Activated CD4-positive, alpha-beta T cell treated with anti-CD3 and anti-CD28 coated beads, Interleukin-2, amount 50 U/mL, for 4 hours (primary cell): Measurements from ENCODE around the gene MT1A.

ENCODE experiments used
- DNase-seq, 2 experiments: peaks; one replicate each; pipeline ENCODE4 v3.0.0-alpha.2; 2020

The MT1A gene

DNA sequence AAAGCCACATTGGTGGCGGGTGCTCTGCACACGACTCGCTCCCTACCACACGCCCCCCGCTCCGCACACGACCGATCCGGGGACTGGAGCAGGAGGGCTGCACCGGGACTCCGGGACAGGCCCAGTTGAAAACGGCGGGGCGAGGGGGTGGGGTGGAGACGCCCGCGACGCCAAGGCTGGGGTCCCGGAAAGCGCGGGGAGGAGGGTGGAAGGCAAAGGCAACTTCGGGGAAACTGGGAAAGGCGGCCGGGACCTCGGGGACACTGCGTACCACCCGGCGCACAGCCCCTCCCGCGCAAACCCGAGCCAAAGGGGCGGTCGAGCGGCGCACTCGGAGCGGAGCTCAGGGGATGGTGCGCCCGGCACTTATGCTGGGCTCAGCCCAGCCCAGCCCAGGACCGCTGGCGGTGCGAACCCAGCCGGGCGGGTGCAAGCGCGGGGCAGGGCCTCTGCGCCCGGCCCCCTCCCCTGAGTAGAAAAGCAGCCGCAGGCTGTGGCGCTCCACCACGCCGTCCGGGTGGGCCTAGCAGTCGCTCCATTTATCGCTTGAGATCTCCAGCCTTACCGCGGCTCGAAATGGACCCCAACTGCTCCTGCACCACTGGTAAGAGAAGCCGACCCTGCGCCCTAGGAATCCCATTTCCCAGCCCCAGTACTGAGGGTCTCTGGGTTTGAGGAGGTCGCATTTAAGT, 6.2 kb upstream of the MT1A start, which contains the start of gene MT1M:
MT1M (plus strand) TSS at position 504 of the 692 bp plus-strand sequence; CDS start at position 577, 73 bp downstream.
- DNase-seq, result no peak

DNA sequence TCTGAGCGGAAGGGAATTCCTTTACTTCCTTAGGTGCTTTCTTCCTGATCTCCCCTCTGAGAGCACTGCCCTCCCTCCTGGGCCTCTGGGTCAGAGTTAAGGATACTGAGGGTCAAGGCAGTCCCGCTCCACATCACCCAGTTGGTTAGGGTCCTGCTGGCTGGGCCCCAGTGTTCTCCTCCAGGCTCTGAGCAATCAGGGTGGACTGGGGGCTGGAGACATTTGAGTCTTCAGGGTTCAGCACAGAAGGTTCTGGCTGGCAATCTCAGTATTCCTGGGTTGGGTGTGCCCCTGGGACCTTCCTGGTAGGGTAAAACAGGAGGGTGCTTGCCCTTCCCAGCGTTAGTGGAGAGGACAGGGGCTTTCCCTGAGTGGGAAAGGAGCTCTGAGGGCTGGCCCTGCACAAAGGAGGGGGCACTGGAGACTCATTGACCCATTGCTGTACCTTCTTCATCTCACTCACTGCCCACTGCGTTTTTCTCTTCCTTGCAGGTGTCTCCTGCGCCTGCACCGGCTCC, 5.6 kb upstream of the MT1A start:
- no peak for DNase-seq

DNA sequence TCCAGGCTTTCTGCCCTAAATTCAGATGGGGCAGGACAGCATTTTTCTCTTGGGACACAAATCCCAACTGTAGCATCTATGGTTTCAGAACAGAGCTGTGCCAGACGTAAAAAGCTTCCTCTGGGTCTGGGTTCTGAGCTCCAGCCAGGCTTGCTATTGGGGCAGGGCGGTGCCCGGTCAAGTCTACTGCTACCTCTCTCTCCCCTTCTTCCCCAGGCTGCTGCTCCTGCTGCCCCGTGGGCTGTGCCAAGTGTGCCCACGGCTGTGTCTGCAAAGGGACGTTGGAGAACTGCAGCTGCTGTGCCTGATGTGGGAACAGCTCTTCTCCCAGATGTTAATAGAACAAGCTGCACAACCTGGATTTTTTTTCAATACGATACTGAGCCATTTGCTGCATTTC, 4.9 kb upstream of the MT1A start:
- no peak for DNase-seq

DNA sequence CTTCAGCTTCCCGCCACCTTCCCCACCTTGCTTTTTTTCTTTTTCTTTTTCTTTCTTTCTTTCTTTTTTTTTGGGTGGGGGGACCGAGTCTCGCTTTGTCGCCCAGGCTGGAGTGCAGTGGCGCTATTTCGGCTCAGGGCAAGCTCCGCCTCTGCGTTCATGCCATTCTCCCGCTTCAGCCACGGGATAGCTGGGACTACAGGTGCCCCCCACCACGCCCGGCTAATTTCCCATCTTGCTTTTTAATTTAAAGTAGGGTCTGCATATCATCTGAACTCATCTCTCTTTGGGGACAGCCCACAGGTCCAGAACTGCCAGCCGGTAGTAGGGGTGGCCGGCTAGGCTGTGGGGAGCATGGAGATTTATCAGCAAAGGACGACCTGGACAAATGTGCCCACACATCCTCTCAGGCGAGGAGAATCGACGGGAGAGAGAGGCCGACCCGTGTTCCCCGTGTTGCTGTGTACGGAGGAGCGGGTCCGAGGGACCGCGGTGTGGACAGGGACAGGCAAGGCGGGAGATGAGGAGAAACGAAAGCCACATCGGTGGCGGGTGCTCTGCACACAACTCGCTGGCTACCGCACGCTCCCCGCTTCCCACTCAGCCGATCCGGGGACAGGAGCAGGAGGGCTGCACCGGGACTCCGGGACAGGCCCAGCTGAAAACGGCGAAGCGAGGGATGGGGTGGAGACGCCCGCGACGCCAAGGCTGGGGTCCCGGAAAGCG, 3.6 kb upstream of the MT1A start:
- no peak for DNase-seq

DNA sequence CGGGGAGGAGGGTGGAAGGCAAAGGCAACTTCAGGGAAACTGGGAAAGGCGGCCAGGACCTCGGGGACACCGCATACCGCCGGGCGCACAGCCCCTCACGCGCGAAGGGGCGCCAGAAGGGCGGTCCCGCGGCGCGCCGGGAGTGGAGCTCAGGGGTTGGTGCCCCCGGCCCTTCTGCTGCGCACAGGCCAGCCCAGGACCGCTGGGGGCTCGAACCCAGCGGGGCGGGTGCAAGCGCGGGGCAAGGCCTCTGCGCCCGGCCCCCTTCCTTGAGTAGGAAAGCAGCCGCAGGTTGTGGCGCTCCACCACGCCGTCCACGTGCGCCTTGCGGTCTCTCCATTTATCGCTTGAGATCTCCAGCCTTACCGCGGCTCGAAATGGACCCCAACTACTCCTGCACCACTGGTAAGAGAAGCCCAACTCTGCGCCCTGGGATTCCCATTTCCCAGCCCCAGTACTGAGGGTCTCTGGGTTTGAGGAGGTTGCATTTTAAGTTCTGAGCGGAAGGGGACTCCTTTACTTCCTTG, 3.0 kb upstream of the MT1A start:
- no peak for DNase-seq

DNA sequence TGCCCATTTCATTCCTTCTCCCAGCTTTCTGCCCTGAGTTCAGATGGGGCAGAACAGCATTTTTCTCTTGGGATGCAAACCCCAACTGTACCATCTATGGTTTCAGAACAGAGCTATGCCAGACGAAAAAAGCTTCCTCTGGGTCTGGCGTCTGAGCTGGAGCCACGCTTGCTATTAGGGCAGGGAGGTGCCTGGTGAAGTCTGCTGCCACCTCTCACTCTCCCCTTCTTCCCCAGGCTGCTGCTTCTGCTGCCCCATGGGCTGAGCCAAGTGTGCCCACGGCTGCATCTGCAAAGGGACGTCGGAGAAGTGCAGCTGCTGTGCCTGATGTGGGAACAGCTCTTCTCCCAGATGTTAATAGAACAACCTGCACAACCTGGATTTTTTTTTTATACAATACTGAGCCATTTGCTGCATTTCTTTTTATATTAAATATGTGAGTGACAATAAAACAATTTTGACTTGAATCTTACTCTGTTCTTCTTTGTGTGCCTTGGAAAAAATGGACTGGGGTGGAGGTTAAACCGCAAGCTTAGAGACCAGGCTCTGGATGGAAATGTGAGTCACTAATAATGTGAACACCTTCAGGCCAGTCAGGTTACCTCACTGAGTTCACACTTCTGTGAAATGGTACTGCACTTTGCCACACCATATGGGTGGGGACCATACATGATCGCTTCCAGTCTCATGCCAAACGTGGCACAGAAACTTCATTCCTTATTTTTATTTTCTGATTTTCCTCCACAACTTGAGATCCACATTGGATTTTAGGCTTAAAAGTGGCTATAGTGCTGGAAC, 1.7 kb upstream of the MT1A start:
- no peak for DNase-seq

DNA sequence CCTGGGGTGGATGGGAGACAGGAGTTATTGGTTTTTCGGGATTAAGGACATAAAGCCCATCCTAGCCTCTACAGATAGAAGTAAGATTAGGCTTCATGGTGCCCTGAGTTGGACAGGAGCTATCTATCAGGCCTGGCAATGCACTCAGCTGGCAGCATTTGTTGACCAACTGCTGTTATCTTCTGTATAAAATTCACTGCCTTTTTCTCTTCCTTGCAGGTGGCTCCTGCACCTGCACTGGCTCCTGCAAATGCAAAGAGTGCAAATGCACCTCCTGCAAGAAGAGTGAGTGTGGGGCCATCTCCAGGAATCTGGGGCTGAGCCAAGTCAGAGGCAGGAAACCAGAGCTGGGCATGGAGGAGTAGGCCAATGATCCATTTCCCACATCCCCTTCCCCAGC, 579 bp downstream of the MT1A start:
- no peak for DNase-seq

DNA sequence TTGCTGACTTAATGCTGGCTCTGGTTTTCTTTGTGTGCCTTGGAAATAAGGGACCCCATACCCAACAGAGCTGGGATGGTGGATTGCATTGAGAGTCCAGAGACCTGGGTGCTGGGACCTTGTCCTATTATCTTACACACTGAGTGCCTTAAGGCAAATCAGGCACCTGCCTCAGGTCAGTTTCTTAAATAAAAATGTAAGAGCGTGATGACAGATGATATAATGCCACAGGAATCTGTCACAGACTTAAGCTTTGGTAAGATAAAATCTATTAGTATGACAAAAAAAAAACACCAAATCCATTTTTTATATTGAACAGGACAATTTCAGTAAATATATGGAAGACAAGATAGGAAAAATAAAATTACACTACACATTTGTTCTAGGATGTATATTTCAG, 1.6 kb downstream of the MT1A start:
- DNase-seq, result no peak

DNA sequence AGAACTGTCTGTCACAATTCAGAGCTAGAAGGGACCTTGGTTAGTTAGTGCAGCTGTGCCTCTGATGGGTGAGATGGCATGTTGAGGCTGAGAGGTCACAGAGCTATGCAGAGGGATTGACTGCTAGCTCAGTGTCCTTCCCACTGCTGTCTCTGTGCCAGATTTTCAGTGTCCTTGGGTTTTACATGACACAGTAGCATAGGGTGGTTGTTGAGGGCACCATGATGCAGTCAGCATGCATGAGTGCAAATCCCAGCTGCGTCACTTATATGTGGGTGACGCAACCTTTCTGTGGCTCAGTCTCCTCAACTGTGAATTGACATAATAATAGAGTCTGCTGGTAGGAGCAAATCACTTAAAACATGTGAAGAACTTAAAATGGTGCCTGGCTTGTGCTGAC, 2.7 kb downstream of the MT1A start:
- DNase-seq, result no peak

DNA sequence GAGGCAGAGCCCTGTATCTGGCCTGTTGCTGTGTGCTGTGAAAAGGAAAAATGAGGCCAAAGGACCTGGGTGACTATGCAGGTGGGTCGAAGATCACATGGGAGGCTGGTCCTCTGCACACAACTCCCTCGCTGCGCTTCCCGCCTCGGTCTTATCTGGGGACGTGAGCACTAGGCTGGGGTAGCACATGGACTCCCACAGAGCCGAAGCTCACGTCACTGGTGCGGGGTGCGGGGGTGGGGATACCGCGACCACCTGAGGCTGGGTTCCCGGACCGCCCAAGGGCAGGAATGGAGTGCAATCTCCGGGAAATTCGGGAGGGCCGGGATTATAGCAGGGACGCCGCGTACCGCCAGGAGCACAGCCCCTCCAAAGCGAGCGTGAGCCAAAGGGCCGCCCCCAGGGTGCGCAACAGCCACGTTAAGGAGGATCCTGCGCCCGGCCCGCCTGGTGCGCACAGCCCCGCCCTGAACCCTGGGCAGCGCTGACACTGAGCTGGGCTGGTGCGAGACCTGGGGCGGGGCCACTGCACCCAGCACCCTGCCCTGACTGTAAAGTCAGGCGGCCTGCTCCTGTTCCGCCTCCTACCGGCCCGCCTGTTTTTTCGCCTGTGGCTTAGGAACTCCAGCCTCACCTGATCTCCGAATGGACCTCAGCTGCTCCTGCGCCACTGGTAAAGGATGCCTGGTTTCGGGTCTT, 4.8 kb downstream of the MT1A start:
- DNase-seq, result peak; percentile 60 to 63

DNA sequence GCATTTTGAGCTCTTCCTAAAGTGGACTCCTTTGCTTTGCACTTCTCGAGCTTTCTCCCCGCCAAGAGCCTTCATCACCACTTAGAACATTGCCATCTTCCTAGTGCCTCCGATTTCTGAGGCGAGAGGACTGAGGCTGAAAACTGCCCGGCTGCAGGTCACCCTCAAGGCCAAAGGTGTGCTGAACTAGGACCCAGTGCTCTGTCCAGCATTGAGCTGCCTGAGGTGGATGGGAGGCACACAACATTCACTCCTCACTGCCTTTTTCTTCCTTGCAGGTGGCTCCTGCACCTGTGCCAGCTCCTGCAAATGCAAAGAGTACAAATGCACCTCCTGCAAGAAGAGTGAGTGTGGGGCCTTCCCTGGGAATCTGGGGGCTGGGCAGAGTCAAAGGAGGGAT, 5.4 kb downstream of the MT1A start:
- no peak for DNase-seq

DNA sequence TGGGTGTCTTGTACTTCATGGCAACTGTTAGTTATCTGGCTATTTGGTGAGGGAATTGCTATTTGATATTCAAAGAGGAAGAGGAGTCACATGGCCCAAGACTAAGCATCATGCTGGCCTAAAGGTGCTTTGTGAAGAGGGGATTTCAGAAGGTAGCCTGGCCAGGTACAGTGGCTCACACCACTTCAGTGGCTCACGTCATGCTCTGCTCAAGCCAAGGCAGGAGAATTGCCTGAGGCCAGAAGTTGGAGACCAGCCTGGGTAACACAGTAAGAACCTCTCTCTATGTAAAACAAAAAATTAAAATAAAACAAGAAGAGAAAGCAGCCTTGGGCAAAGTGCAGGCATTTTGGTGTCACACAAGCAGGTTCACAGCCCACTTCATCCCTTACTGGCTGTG, 6.8 kb downstream of the MT1A start:
- DNase-seq, result no peak

DNA sequence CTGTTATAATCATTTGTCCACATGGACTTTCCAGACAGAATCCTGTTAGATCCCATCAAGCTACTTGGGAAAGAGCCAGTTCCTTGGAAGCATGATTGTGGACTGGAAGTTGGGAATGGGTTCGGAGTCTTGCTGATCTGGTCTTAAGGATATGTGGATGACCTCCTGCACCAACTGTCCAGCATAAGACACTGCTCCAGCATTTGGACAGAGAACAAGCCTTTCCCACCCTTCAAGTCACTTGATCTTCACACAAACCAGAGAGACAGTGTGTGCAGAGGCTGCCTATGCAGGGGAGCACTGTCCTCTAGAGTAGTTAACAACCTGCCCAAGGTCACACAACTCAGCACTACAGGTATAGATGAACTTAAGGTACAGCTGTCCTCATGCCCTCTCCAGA, 7.4 kb downstream of the MT1A start:
- no peak for DNase-seq

DNA sequence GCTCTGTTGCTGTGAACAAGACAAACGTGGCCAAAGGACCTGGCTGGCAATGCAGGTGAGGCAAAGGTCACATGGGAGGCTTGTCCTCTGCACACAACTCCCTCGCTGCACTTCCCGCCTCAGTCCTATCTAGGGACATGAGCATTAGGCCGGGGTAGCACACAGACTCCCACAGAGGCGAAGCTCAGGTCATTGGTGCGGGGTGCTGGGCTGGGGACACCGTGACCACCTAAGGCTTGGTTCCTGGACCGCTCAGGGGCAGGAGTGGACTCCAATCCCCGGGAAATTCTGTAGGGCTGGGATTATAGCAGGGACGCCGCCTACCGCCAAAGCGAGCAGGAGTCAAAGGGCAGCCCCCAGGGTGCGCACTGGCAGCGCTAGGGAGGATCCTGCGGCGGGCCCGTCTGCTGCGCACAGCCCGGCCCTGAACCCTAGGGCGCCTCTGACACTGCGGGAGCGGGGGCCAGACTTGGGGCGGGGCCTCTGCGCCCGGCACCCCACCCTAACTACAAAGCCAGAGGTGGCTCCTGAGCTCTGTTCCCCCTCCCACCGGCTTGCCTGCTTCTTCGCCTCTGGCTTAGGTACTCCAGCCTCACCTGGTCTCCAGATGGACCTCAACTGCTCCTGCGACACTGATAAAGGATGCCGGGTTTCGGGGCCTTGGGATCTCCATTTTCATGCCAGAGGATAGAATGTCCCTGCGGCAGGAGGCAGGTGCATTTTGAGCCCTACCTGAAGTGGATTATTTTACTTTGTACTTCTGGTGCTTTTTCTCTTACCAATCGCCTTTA, 9.4 kb downstream of the MT1A start:
- no peak for DNase-seq

DNA sequence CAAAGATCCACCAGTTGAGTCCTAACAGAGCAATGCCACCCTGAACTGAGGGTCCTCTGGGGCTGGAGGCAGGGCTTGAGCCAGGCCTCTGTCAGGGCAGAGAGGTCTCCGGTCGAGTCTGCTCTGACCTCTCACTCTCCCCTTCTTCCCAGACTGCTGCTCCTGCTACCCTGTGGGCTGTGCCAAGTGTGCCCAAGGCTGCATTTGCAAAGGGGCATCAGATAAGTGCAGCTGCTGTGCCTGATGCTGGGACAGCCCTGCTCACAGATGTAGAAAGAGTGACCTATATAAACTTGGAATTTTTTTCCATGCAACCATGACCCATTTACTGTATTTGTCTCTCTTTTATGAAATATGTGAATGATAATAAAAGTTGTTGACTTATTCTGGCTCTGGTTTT, 10.8 kb downstream of the MT1A start:
- no peak for DNase-seq

DNA sequence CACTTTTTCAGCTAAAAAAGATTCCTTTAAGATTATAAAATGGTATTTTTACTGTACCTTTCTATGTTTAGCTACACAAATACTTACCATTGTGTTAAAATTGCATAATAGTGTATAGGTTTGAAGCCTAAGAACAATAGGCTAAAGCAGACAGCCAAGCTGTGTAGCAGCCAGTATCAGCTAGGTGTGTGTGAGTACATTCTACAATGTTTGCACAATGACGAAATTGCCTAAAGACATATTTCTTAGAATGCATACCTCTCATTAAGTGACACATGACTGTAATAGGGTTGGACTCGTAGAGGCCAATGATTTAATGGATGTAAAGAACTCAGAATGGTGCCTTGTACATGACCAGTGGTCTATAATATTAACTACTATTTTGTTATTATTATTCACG, 11.4 kb downstream of the MT1A start:
- no peak for DNase-seq

DNA sequence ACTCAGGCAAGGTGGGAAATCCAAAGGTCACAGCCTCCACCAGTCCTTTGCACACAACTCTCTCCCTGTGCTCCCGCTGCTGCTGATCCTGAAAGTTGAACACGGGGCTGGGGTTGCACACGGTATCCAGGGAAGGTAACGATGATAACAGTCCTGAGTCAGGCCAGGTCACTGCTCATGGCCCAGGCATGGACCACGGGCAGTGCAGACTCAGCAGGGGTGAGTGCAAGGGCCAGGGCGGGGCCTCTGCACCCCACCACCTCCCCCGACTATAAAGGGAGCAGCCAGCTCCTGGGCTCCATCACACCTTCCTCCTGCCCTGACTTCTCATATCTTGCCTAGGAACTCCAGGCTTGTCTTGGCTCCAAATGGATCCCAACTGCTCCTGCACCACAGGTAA, 13.1 kb downstream of the MT1A start, which contains the start of gene MT1B:
MT1B (plus strand) TSS at position 301 of the 400 bp plus-strand sequence; CDS start at position 369, 68 bp downstream.
- DNase-seq, result no peak

DNA sequence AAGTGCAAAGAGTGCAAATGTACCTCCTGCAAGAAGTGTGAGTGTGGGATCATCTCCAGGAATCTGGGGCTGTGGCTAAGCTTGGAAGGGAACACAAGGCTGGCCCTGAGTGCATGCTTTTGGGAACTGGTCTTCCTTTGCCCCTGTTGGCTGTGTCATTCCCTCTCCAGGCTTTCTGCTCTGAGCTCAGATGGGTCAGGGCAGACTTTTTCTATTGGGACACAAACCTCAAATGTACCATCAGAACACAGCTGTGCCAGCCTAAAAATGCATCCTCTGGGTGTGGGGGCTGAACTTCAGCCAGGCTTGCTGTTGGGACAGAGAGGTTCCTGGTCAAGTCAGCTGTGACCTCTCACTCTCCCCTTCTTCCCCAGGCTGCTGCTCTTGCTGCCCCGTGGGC, 14.1 kb downstream of the MT1A start:
- no peak for DNase-seq

DNA sequence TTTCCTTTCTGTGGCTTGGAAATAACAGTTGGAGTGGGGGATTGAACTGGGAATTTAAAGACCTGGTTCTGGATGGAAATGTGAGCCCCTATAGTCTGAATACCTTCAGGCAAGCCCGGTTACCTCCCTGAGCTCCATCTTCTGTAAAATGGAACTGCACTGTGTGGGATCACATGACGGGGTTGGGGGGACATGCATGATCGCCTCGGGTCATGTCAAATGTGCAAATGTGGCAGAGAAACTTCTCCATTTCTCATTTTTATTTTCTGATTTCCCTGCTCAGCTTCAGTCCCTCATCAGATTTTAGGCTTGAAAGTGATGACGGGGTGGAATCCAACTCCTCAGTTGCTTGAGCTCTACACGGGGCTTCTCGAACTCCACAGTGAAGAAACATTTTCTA, 14.8 kb downstream of the MT1A start:
- DNase-seq, result no peak

DNA sequence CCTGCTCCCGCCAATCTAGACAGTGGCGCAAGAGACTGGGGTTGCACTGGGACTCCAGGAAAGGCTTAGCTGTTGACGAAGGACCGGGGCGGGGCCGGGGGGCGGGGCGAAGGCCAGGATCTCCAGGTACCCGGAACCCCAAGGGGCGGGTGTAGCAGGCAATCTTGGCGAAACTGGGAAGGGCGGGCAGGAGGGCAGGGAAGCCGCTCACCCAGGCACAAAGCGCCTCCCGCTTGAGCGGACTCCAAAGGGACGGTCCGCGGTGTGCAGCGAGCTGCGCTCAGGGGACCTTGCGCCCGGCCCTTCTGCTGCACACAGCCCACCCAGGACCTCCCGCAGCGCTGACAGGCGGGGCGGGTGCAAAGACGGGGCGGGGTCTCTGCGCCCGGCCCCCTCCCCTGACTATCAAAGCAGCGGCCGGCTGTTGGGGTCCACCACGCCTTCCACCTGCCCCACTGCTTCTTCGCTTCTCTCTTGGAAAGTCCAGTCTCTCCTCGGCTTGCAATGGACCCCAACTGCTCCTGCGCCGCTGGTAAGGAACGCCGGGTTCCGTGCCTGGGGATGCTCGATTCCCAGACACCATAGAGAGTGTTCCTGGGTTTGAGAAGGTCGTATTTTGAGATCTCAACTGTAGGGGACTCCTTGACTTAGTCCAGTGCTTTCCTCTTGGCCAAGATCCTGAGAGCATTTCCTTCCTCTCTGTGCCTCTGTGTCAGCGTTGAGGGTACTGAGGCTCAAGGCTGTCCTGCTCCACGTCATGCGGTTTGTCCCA, 19.3 kb downstream of the MT1A start, which contains the start of gene MT1F:
MT1F (plus strand) TSS at position 405 of the 772 bp plus-strand sequence; CDS start at position 505, 100 bp downstream.
- peak; percentile 59 to 64 for DNase-seq
